HG03521 (cell line): ENCODE data around the gene ADARB2.
"Not testable (repeated sequence)": the region's sequence is repeated elsewhere in the genome, so short reads cannot be mapped to it uniquely, and the experiment has no call there.

Experiments
- ATAC-seq: cut with Tn5 transposase; IDR thresholded peaks from one replicate; pipeline ENCODE4 v1.9.1; 2021; ENCODE audit warnings: mild to moderate bottlenecking, moderate library complexity; ENCODE audit not compliant: unreplicated experiment

ADARB2 gene

DNA sequence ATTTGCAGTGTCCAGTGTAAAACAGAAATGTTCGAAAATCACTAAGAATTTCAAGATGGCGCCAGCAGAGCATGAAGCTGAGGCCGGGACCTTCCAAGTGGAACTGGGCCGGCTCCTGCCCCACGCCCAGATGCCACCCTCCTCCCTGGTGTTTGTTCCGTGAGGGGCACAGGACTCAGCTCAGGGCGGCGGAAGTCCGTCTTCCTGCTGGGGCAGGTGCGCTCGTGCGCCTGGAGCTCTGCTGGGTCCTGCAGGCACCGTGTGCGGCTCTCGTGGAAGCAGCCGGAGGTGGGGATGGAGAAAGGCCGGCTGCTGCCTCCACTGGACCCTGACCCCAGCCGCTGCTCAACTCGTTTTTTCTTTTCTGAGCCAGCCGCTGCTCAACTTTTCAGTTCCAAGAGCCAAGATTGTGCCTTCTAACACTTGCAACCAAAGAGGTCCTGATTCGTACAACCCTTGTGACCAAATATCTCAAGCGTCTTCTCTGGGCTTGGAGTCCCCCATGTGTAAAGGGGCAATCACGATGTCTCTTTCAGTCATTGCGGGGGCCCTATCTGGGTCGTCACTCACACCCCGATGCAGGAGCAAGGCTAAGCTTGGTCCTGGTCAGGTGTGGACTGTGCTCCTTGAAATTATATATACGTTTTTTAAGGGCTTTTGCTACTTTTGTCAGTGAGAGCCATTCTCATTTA lies 334.4 kb downstream of the ADARB2 start:
- no peak for ATAC-seq

- ATAC-seq = no peak
Measured at GRCh38 chr10:1402016-1402770, 335.1 kb downstream of the ADARB2 start.

GRCh38 chr10:1401071-1401965 lies 336.0 kb downstream of the ADARB2 start:
- no peak for ATAC-seq

- no peak for ATAC-seq
Measured at GRCh38 chr10:1400101-1401070, 336.9 kb downstream of the ADARB2 start.

- no peak for ATAC-seq
Measured at GRCh38 chr10:1399431-1400100, 337.8 kb downstream of the ADARB2 start.

DNA sequence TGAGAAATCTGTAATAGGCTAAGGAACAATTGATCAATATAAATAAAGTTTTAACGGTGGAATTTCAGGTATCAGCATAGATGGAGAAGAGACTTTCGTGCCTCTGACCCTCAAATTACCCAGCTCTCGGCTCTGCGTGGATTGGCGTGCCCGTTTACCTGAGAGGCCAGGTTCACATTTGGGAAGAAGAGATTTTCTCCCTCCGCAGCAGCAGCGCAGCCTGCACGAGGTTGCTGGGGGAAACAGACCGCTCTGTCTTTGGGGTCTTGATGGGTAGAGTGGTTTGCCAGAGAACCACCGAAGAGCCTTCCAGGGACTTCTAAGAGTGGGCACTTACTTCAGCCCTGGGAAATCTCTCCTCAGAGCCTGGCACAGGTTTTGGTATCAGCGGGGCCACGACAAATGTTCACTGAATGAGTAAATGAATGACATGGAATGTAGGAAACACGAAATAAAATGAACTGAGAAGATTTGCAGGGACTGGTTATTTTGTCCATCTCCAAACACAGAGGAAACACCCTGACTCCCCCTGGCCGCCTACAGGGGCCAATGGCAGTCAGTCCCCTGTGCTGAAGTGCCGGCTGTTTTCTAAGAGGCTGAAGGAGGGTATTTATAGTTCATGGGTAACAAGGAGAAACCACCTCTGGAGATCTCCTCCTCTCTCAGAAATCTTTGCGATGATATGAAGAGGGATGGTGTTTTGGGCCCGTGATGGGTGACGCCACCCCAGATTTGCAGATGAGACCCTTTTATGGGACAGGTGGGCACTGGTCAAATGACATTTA lies 338.5 kb downstream of the ADARB2 start:
- no peak for ATAC-seq

- ATAC-seq = not testable (repeated sequence)
Measured at GRCh38 chr10:1398116-1398515, 339.2 kb downstream of the ADARB2 start.

DNA sequence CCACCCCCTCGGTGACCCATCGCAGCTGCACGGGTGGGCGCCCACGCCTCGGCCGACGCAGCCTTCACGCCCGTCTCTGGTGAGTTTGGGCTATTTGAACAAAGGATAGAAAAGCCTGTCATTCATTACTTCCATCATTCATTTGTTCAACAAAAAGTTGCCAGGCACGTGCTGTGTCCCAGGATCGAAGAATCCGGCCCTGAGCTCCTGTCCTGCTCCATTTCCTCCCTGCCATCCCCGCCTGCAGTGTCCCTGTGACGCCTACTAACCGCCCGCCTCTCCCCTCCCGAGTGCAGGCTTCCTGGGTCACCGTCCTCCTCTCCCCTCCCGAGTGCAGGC lies 341.1 kb downstream of the ADARB2 start:
- ATAC-seq = no peak

- ATAC-seq = no peak
Measured at GRCh38 chr10:1395481-1396296, 341.6 kb downstream of the ADARB2 start.

- ATAC-seq = no peak
Measured at GRCh38 chr10:1395025-1395480, 342.3 kb downstream of the ADARB2 start.

- ATAC-seq = no peak
Measured at GRCh38 chr10:1394155-1394912, 343.0 kb downstream of the ADARB2 start.

DNA sequence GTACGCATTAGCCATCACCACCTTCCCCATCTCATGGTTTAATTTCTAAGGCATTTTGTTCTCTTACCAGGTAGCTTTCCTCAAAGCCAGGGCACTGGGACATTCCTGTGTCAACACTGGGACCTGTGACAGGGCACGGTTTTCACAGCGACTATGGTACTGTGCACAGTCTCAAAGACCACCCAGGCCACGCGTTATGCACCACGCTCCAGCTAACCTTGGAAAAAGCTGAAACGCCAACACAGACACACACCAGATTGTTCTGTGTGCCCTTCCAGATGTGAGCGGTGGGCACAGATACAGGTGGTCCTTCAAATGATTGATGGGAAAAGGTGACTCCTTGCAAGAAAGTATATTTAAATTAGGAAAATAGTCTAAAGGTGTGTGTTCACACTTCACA lies 343.8 kb downstream of the ADARB2 start:
- ATAC-seq = no peak

GRCh38 chr10:1392127-1392526 lies 345.2 kb downstream of the ADARB2 start:
- no peak for ATAC-seq

DNA sequence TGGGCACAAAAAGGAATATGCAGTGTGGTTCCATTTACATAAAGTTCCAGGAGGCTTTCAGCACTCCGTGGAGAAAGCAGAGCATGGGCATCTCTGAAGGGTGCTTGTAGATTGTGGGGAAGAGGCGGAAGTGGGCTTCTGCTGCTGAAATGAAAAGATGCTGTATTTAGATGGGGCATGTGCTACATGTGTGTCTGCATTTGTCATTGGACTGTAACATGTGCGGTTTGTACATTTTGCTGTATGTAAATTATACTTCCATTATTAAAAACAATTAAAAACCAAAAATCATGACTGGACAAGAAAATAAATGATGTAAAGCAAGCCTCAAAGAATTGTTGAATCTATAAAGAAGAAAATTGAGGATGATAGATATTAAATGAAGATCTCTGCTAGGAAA lies 347.1 kb downstream of the ADARB2 start:
- ATAC-seq = no peak

GRCh38 chr10:1384026-1384425 lies 353.3 kb downstream of the ADARB2 start:
- ATAC-seq = no peak

- no peak for ATAC-seq
Measured at GRCh38 chr10:1382711-1383110, 354.6 kb downstream of the ADARB2 start.

- ATAC-seq = no peak
Measured at GRCh38 chr10:1381339-1381738, 356.0 kb downstream of the ADARB2 start.
